Thymus (tissue), 11 donors: ENCODE data around the gene TMEM181. TPM values are rescaled to one million over a fixed set of nuclear protein-coding genes. Genes with fewer than 3 reads are reported as not detected.
"Not testable (repeated sequence)": the region's sequence is repeated elsewhere in the genome, so short reads cannot be mapped to it uniquely, and the experiment has no call there.

Experiments used
- DNase-seq, 9 donors: peaks; one replicate each; pipeline ENCODE4 v3.0.0-alpha.2; 2013; ENCODE audit warnings: low spot score in 9 of 9, low read depth in 6 of 9, missing footprints in 1 of 9
- H3K27ac ChIP-seq, 2 donors: one replicate each; pipeline ENCODE4 v1.5.1; 2013; ENCODE audit warnings: control low read depth in 1 of 2, low read depth in 1 of 2, low read length in 1 of 2, mild to moderate bottlenecking in 1 of 2, moderate library complexity in 1 of 2
- H3K27me3 ChIP-seq, 2 donors: one replicate each; pipeline ENCODE4 v1.5.1; 2013; ENCODE audit warnings: low read length in 1 of 2; ENCODE audit not compliant: control insufficient read depth in 2 of 2, insufficient read depth in 1 of 2
- H3K36me3 ChIP-seq, 2 donors: one replicate each; pipeline ENCODE4 v1.5.1; 2013; ENCODE audit warnings: low read length in 1 of 2, mild to moderate bottlenecking in 1 of 2, moderate library complexity in 1 of 2; ENCODE audit not compliant: control insufficient read depth in 2 of 2, insufficient read depth in 2 of 2
- H3K4me1 ChIP-seq, 2 donors: one replicate each; pipeline ENCODE4 v1.5.1; 2013; ENCODE audit warnings: low read length in 2 of 2; ENCODE audit not compliant: control insufficient read depth in 2 of 2, insufficient read depth in 2 of 2
- H3K4me3 ChIP-seq, 2 donors: one replicate each; pipeline ENCODE4 v1.5.1; 2013; ENCODE audit warnings: low read length in 2 of 2, control low read depth in 1 of 2, mild to moderate bottlenecking in 1 of 2
- H3K9me3 ChIP-seq, 2 donors: one replicate each; pipeline ENCODE4 v1.5.1; 2013; ENCODE audit warnings: low read length in 1 of 2, mild to moderate bottlenecking in 1 of 2; ENCODE audit not compliant: control insufficient read depth in 2 of 2, insufficient read depth in 1 of 2
- WGBS: extraction: QIAGEN DNeasy Blood & Tissue Kit; methylation state at CpG from one replicate; pipeline ENCODE4 v1.1.7; 2013; 5-methylcytosine and 5-hydroxymethylcytosine counted together
- polyA plus RNA-seq: library from polyadenylated mRNA; stranded (reverse); fragments of 200-250 nt; gene quantifications from one replicate; pipeline ENCODE4 v1.2.3, GENCODE V29; 2013
- total RNA-seq: library from RNA; stranded (reverse); fragments of 120-200 nt; gene quantifications from one replicate; pipeline ENCODE4 v1.2.4, GENCODE V29; 2013
- donor health status: healthy.

TMEM181 gene
- total and polyA plus RNA-seq, 2 donors, result 8.6 to 21.0 TPM

- H3K27me3 ChIP-seq, result no peaks in the 10 kb centered on the region
- H3K36me3 ChIP-seq, result peaks cover 44 to 55% of the 10 kb centered on the region in 2 donors
- H3K4me3 ChIP-seq, result no peak overlapping the region
- peaks cover 13 to 27% of the 10 kb centered on the region in 2 donors for H3K4me1 ChIP-seq
- H3K9me3 ChIP-seq, result peaks cover 0 to 3% of the 10 kb centered on the region in 2 donors
- WGBS, result 88% methylated on average over 5 of the region's 5 CpGs
- peak in 2 of 9 donors; percentile 20 to 31 for DNase-seq
- no peak overlapping the region for H3K27ac ChIP-seq
These were observed 35.3 kb downstream of the TMEM181 start for GRCh38 chr6:158595223-158595622.

GRCh38 chr6:158596861-158597260 lies 37.0 kb downstream of the TMEM181 start:
- 47% methylated on average over 6 of the region's 6 CpGs for WGBS
- H3K9me3 ChIP-seq, result peaks cover 0 to 2% of the 10 kb centered on the region in 2 donors
- peaks cover 30 to 44% of the 10 kb centered on the region in 2 donors for H3K36me3 ChIP-seq
- peak overlapping the region in 1 of 2 donors; percentile 53 for H3K27ac ChIP-seq
- no peak overlapping the region for H3K4me3 ChIP-seq
- H3K4me1 ChIP-seq, result peaks cover 9 to 19% of the 10 kb centered on the region in 2 donors
- no peaks in the 10 kb centered on the region for H3K27me3 ChIP-seq
- peak in 8 of 9 donors; percentile 32 to 82 (median 54) for DNase-seq

- Histone ChIP-seq H3K36me3 (peaks cover 23 to 39% of the 10 kb centered on the region in 2 donors), H3K27ac (peak overlapping the region; percentile 53 to 68), H3K4me3 (no peak overlapping the region), H3K9me3 (no peaks in the 10 kb centered on the region), H3K27me3 (no peaks in the 10 kb centered on the region), H3K4me1 (peaks cover 9 to 17% of the 10 kb centered on the region in 2 donors)
- WGBS, result over 99% methylated on average over 4 of the region's 4 CpGs
- DNase-seq, result no peak
These were observed 37.7 kb downstream of the TMEM181 start for GRCh38 chr6:158597565-158597964.

GRCh38 chr6:158599635-158600034 lies 39.7 kb downstream of the TMEM181 start:
- WGBS, result 97% methylated on average over 18 of the region's 18 CpGs
- Histone ChIP-seq H3K27ac (no peak overlapping the region), H3K27me3 (no peaks in the 10 kb centered on the region), H3K4me3 (no peak overlapping the region), H3K36me3 (peaks cover 17 to 34% of the 10 kb centered on the region in 2 donors), H3K4me1 (peaks cover 9 to 17% of the 10 kb centered on the region in 2 donors), H3K9me3 (no peaks in the 10 kb centered on the region)
- no peak for DNase-seq

GRCh38 chr6:158603261-158604047 lies 43.6 kb downstream of the TMEM181 start:
- Histone ChIP-seq H3K36me3 (peaks cover 36 to 54% of the 10 kb centered on the region in 2 donors), H3K4me3 (no peak overlapping the region), H3K9me3 (no peaks in the 10 kb centered on the region), H3K27ac (no peak overlapping the region), H3K27me3 (no peaks in the 10 kb centered on the region), H3K4me1 (no peaks in the 10 kb centered on the region)
- no peak for DNase-seq
- 97% methylated on average over 15 of the region's 15 CpGs for WGBS

GRCh38 chr6:158604048-158604406 lies 44.1 kb downstream of the TMEM181 start:
- Histone ChIP-seq H3K4me1 (no peaks in the 10 kb centered on the region), H3K27ac (no peak overlapping the region), H3K27me3 (no peaks in the 10 kb centered on the region), H3K4me3 (no peak overlapping the region), H3K9me3 (no peaks in the 10 kb centered on the region), H3K36me3 (peaks cover 37 to 55% of the 10 kb centered on the region in 2 donors)
- WGBS, result 98% methylated on average over 6 of the region's 6 CpGs
- DNase-seq, result no peak

- H3K4me3 ChIP-seq, result no peak overlapping the region
- no peaks in the 10 kb centered on the region for H3K27me3 ChIP-seq
- WGBS, result 70% methylated on average over 13 of the region's 13 CpGs
- no peaks in the 10 kb centered on the region for H3K9me3 ChIP-seq
- no peak overlapping the region for H3K27ac ChIP-seq
- DNase-seq, result peak in 6 of 9 donors; percentile 25 to 67 (median 52)
- H3K36me3 ChIP-seq, result peaks cover 41 to 59% of the 10 kb centered on the region in 2 donors
- no peaks in the 10 kb centered on the region for H3K4me1 ChIP-seq
These were observed 45.5 kb downstream of the TMEM181 start for GRCh38 chr6:158605266-158605878.

- not testable (repeated sequence) for H3K4me1 ChIP-seq, H3K9me3 ChIP-seq, H3K4me3 ChIP-seq, DNase-seq, H3K27me3 ChIP-seq, H3K27ac ChIP-seq
- peaks cover 47 to 65% of the 10 kb centered on the region in 2 donors for H3K36me3 ChIP-seq
- WGBS, result 98% methylated on average over 15 of the region's 15 CpGs
These were observed 46.1 kb downstream of the TMEM181 start for GRCh38 chr6:158606011-158606410.

GRCh38 chr6:158606935-158607334 lies 47.0 kb downstream of the TMEM181 start:
- Histone ChIP-seq H3K27ac (no peak overlapping the region), H3K9me3 (no peaks in the 10 kb centered on the region), H3K4me1 (no peaks in the 10 kb centered on the region), H3K4me3 (no peak overlapping the region), H3K27me3 (no peaks in the 10 kb centered on the region), H3K36me3 (peaks cover 53 to 70% of the 10 kb centered on the region in 2 donors)
- DNase-seq, result no peak
- WGBS, result 99% methylated on average over 7 of the region's 7 CpGs
